Right renal pelvis (tissue), 4 donors: ENCODE measurements around the gene PPP1R12B. TPM values are rescaled to one million over a fixed set of nuclear protein-coding genes. Genes with fewer than 3 reads are reported as not detected.
"Not testable (repeated sequence)": the region's sequence is repeated elsewhere in the genome, so short reads cannot be mapped to it uniquely, and the experiment has no call there.

Experiments used
- DNase-seq, 4 donors: peaks; one replicate each; pipeline ENCODE4 v3.0.0-alpha.2; 2013; ENCODE audit warnings: low read depth in 4 of 4, low spot score in 3 of 4, missing footprints in 1 of 4
- polyA plus RNA-seq, 4 donors: library from polyadenylated mRNA; unstranded; fragments of 120-200 nt; gene quantifications; one replicate each; pipeline ENCODE4 v1.2.1, GENCODE V29; 2013; ENCODE audit not compliant: insufficient read length in 4 of 4

PPP1R12B gene
- polyA plus RNA-seq, 4 donors: 16.2 to 19.2 (median 18.4) TPM

- DNase-seq: no peak
These were observed 251.4 kb downstream of the PPP1R12B start for GRCh38 chr1:202599669-202600431.

GRCh38 chr1:202600432-202601041, 252.0 kb downstream of the PPP1R12B start:
- no peak for DNase-seq

- no peak for DNase-seq
These were observed 254.9 kb downstream of the PPP1R12B start for GRCh38 chr1:202603435-202603834.

GRCh38 chr1:202605515-202605914, 257.0 kb downstream of the PPP1R12B start:
- no peak for DNase-seq

GRCh38 chr1:202612036-202612435, 263.5 kb downstream of the PPP1R12B start:
- not testable (repeated sequence) for DNase-seq

GRCh38 chr1:202613571-202613970, 265.1 kb downstream of the PPP1R12B start:
- no peak for DNase-seq

GRCh38 chr1:202614363-202615207, 266.1 kb downstream of the PPP1R12B start:
- not testable (repeated sequence) for DNase-seq

- not testable (repeated sequence) for DNase-seq
These were observed 266.7 kb downstream of the PPP1R12B start for GRCh38 chr1:202615208-202615500.

- no peak for DNase-seq
These were observed 267.2 kb downstream of the PPP1R12B start for GRCh38 chr1:202615501-202616354.

- no peak for DNase-seq
These were observed 267.9 kb downstream of the PPP1R12B start for GRCh38 chr1:202616355-202616915.

- DNase-seq: not testable (repeated sequence)
These were observed 270.5 kb downstream of the PPP1R12B start for GRCh38 chr1:202619012-202619411.

GRCh38 chr1:202619505-202619904, 271.0 kb downstream of the PPP1R12B start:
- no peak for DNase-seq

GRCh38 chr1:202620036-202620435, 271.5 kb downstream of the PPP1R12B start:
- not testable (repeated sequence) for DNase-seq

GRCh38 chr1:202621446-202621845, 272.9 kb downstream of the PPP1R12B start:
- no peak for DNase-seq

- no peak for DNase-seq
These were observed 273.9 kb downstream of the PPP1R12B start for GRCh38 chr1:202622388-202622787.

- DNase-seq: no peak
These were observed 274.6 kb downstream of the PPP1R12B start for GRCh38 chr1:202623075-202623474.

- not testable (repeated sequence) for DNase-seq
These were observed 275.0 kb downstream of the PPP1R12B start for GRCh38 chr1:202623476-202623875.

GRCh38 chr1:202624088-202624780, 275.7 kb downstream of the PPP1R12B start:
- DNase-seq: no peak

GRCh38 chr1:202624781-202625108, 276.2 kb downstream of the PPP1R12B start:
- no peak for DNase-seq
